Activated CD8-positive, alpha-beta T cell treated with anti-CD3 and anti-CD28 coated beads for 36 hours (primary cell): ENCODE data around the gene RBM18. TPM values are rescaled to one million over a fixed set of nuclear protein-coding genes. Genes with fewer than 3 reads are reported as not detected.

Source experiments
- ATAC-seq: fragments of 200-7000 bp; cut with Tn5 transposase; one replicate; pipeline ENCODE4 v1.10.0; 2021; ENCODE audit warnings: mild to moderate bottlenecking, moderate library complexity
- CTCF ChIA-PET: fragments of 350-600 bp; sonication (Branson Sonifier 250); formaldehyde crosslinking; loops from one replicate; lab custom pipeline; 2021; ENCODE audit warnings: antibody characterized with exemption; lab: Charles Lee
- POLR2A ChIA-PET: fragments of 350-600 bp; sonication (Branson Sonifier 250); formaldehyde crosslinking; loops from one replicate; lab custom pipeline; 2021; ENCODE audit warnings: antibody characterized with exemption; lab: Charles Lee
- DNase-seq: peaks from one replicate; pipeline ENCODE4 v3.0.0-alpha.2; 2020
- H3K27ac Mint-ChIP-seq: one replicate; pipeline ENCODE4 v1.8.0; 2021; ENCODE audit warnings: mild to moderate bottlenecking, mixed read lengths
- H3K27me3 Mint-ChIP-seq: one replicate; pipeline ENCODE4 v1.8.0; 2021; ENCODE audit warnings: mixed read lengths
- H3K36me3 Mint-ChIP-seq: one replicate; pipeline ENCODE4 v1.8.0; 2021; ENCODE audit warnings: low read depth, mixed read lengths
- H3K4me1 Mint-ChIP-seq: one replicate; pipeline ENCODE4 v1.8.0; 2021; ENCODE audit warnings: low read depth, mixed read lengths
- H3K4me3 Mint-ChIP-seq: one replicate; pipeline ENCODE4 v1.8.0; 2021; ENCODE audit warnings: mild to moderate bottlenecking, moderate library complexity, mixed read lengths
- H3K9me3 Mint-ChIP-seq: one replicate; pipeline ENCODE4 v1.8.0; 2021; ENCODE audit warnings: mixed read lengths
- intact Hi-C: fragments of 100-400 bp; cut with micrococcal nuclease; formaldehyde crosslinking; loops from one replicate; pipeline ENCODE4 v1.10.0; 2022
- total RNA-seq, 2 experiments: library from RNA; stranded (reverse); gene quantifications; one replicate each; pipeline ENCODE4 v1.2.3, GENCODE V29; 2021
- TF ChIP-seq, protein P1 (sequence below): fragments of 200-600 bp; IDR thresholded peaks from one replicate; pipeline ENCODE4 v1.8.0; 2022; ENCODE audit warnings: antibody characterized with exemption, mild to moderate bottlenecking

RBM18 gene
- total RNA-seq, 2 experiments from 2014 or later = 24.3 to 28.6 TPM

DNA sequence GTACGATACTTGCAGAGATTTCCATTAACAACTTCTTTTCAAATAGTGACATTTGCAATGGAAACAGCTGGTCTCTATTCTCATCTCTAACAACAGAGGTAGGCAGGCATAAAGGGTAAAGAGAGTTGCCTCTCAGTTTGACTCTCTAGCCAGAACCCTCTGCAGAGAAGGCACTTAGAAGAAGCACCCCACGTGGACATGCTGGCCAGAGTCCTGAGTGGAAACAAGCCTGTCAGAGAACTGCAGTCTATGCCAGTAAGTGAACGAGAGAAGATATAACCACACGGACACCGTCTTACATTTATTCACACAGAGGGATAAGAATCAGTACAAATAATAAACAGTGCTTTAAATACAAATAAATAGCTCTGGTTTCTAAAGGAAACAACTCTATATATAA, 24.9 kb downstream of the RBM18 start:
- POLR2A ChIA-PET = interaction anchor here (1.4 kb wide), 1 partner anchor 25 kb away, joined by 4 read pairs; the partner anchor contains the start of genes MRRF and RBM18
- no peaks in the 10 kb centered on the region for H3K9me3 Mint-ChIP-seq
- CTCF ChIA-PET = interaction anchor here (1.3 kb wide), 1 partner anchor 116 kb away, joined by 3 read pairs; no protein-coding TSS in a partner anchor
- no peaks in the 10 kb centered on the region for H3K4me1 Mint-ChIP-seq
- DNase-seq = no peak
- TF ChIP-seq, protein P1, sequence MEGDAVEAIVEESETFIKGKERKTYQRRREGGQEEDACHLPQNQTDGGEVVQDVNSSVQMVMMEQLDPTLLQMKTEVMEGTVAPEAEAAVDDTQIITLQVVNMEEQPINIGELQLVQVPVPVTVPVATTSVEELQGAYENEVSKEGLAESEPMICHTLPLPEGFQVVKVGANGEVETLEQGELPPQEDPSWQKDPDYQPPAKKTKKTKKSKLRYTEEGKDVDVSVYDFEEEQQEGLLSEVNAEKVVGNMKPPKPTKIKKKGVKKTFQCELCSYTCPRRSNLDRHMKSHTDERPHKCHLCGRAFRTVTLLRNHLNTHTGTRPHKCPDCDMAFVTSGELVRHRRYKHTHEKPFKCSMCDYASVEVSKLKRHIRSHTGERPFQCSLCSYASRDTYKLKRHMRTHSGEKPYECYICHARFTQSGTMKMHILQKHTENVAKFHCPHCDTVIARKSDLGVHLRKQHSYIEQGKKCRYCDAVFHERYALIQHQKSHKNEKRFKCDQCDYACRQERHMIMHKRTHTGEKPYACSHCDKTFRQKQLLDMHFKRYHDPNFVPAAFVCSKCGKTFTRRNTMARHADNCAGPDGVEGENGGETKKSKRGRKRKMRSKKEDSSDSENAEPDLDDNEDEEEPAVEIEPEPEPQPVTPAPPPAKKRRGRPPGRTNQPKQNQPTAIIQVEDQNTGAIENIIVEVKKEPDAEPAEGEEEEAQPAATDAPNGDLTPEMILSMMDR = no peak
- no peak for ATAC-seq
- peaks cover 23% of the 10 kb centered on the region for H3K36me3 Mint-ChIP-seq
- no peak overlapping the region for H3K27ac Mint-ChIP-seq
- no peak overlapping the region for H3K4me3 Mint-ChIP-seq
- intact Hi-C loops = no loop called here
- no peaks in the 10 kb centered on the region for H3K27me3 Mint-ChIP-seq

DNA sequence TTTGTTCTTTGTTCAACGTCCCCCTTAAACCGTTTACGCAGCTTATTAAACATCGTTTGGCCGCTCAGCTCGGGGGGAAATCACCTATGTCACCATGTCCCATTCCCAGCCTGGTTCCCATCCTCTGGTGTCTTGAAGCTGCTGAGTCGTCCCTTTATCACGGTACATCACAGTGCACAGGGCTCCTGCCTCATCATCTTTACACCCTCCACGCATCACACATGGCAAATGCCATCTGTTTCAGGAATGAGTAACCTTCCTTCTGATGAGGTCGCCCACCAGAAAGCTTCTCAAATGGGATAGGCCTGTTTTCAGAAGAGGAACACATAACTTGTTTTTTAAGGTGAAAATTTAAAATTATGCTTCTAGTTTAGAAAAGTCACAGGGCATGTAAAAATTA, 28.0 kb downstream of the RBM18 start:
- H3K9me3 Mint-ChIP-seq = no peaks in the 10 kb centered on the region
- H3K27ac Mint-ChIP-seq = no peak overlapping the region
- ChIA-PET CTCF (no interaction called here), POLR2A (interaction anchor here (1.0 kb wide), 1 partner anchor 9 kb away, joined by 3 read pairs; no protein-coding TSS in a partner anchor)
- H3K36me3 Mint-ChIP-seq = peaks cover 10% of the 10 kb centered on the region
- no peaks in the 10 kb centered on the region for H3K4me1 Mint-ChIP-seq
- TF ChIP-seq, protein P1 = no peak
- peaks cover 3% of the 10 kb centered on the region for H3K27me3 Mint-ChIP-seq
- no peak overlapping the region for H3K4me3 Mint-ChIP-seq
- intact Hi-C loops = no loop called here
- ATAC-seq (no peak), DNase-seq (no peak)

DNA sequence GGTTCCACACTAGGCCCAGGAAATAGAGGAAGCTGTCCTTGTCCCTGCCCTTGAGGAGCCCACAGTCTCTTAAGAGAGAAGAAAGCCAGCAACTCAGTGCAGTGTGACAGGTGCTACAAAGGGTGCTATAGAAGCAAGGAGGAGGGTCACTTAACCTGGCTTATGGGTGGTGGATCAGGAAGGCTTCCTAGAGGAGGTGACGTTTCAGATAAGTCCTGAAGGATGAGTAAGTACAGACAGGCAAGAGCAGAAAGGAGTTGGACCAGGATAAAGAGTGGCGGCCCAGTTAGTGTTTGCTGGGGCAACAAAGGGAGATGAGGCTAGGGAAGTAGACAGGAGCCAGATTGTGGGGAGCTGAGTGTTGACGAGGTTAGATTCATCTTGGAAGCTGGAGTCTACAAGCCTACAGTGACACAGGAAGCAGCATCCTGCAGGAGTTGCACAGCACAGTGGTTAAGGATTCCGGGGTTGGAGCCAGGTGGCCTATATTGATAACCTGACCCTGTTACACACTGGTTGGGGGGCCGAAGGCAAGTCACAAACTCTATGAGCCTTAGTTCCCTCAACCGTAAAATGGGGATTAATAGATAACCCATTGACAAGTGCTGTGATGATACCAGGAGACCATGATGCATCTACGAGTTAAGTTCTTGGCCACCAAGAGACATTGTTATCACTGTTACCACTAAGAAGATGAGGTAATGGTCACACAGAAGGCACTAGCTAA, 30.5 kb downstream of the RBM18 start:
- ChIA-PET CTCF (interaction anchor here (1.6 kb wide), 1 partner anchor 109 kb away, joined by 3 read pairs; no protein-coding TSS in a partner anchor), POLR2A (no interaction called here)
- no peak overlapping the region for H3K4me3 Mint-ChIP-seq
- intact Hi-C loops = no loop called here
- DNase-seq (no peak), ATAC-seq (no peak)
- no peaks in the 10 kb centered on the region for H3K9me3 Mint-ChIP-seq
- H3K27ac Mint-ChIP-seq = no peak overlapping the region
- no peaks in the 10 kb centered on the region for H3K4me1 Mint-ChIP-seq
- peaks cover 5% of the 10 kb centered on the region for H3K27me3 Mint-ChIP-seq
- TF ChIP-seq, protein P1 = no peak
- no peaks in the 10 kb centered on the region for H3K36me3 Mint-ChIP-seq

DNA sequence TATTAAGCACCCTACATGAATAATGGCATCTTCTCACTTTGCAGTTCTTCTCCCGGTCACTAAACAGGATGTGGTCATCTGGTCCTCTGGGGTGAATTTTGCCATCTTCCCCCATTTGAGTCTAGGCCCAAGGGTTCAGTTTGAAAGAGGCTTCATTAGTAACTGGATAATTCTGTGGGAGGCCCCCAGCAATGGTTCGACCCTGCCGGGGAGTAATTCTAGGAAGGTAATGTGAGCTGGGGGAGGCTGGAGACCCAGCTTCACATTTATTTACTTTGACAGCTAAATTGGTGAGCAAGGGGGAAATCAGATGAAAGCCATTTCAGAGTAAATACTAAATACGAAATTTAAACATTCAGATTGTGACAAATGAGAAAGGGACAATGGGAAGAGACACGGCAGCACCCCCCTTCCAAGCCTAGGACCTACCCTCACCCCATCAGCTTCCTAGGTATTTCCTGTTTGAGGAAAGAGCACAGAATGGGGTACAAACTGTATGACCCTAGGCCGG, 31.8 kb downstream of the RBM18 start:
- peaks cover 8% of the 10 kb centered on the region for H3K27me3 Mint-ChIP-seq
- DNase-seq (no peak), ATAC-seq (no peak)
- H3K4me1 Mint-ChIP-seq = no peaks in the 10 kb centered on the region
- H3K9me3 Mint-ChIP-seq = no peaks in the 10 kb centered on the region
- H3K27ac Mint-ChIP-seq = no peak overlapping the region
- TF ChIP-seq, protein P1 = no peak
- H3K36me3 Mint-ChIP-seq = no peaks in the 10 kb centered on the region
- intact Hi-C loops = no loop called here
- ChIA-PET POLR2A (no interaction called here), CTCF (interaction anchor here (1.1 kb wide), 1 partner anchor 10 kb away, joined by 3 read pairs; no protein-coding TSS in a partner anchor)
- H3K4me3 Mint-ChIP-seq = no peak overlapping the region

DNA sequence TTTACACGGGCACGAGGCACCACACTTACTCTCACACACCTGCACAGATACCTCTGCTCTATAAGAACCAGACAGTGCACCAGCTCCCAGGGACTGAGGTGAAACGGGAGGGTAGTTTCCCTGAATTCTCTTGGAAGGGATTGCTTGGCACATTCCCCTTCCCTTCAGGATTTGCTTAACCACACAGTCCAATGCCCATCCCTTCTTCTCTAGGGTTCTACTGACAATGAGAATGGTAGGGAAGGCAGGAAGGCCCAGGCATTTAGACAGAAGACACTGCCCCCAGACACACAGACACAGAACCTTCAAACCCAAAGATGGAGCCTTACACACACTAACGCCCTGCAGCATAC, 35.2 kb downstream of the RBM18 start:
- ATAC-seq (no peak), DNase-seq (no peak)
- TF ChIP-seq, protein P1 = no peak
- Mint-ChIP-seq H3K4me1 (peaks cover 2% of the 10 kb centered on the region), H3K36me3 (no peaks in the 10 kb centered on the region), H3K27me3 (peaks cover 25% of the 10 kb centered on the region), H3K4me3 (no peak overlapping the region), H3K27ac (no peak overlapping the region), H3K9me3 (no peaks in the 10 kb centered on the region)
- CTCF ChIA-PET = no interaction called here
- intact Hi-C loops = no loop called here
- POLR2A ChIA-PET = no interaction called here
